ENCODE data around the gene STK31.

The STK31 gene

GRCh38 chr7:23687011-23687410, 23.0 kb upstream of the STK31 start:
- Histone ChIP-seq H3K27ac (ENCODE audit: low read depth, low read length) (no peak overlapping the region), H3K4me2 (ENCODE audit: low read length) (no peak overlapping the region), H3K36me3 (ENCODE audit: control insufficient read depth, low read length) (peaks cover 3% of the 10 kb centered on the region; the same call in 1 of the 2 replicates), H3K9me3 (ENCODE audit: control insufficient read depth, insufficient read depth, low read length) (no peaks in the 10 kb centered on the region), H3K9me2 (replicated peaks; ENCODE audit: control insufficient read depth, low read length) (no peaks in the 10 kb centered on the region), H3K27me3 (ENCODE audit: control insufficient read depth, low read length) (no peaks in the 10 kb centered on the region), H3K4me3 (ENCODE audit: low read length) (no peak overlapping the region), H3F3A (ENCODE audit: control insufficient read depth, insufficient read depth) (no peaks in the 10 kb centered on the region), H4K20me1 (ENCODE audit: control insufficient read depth, insufficient read depth, low read depth, low read length) (no peaks in the 10 kb centered on the region), H3K79me2 (ENCODE audit: control insufficient read depth, low read length) (no peaks in the 10 kb centered on the region), H3K4me1 (ENCODE audit: control insufficient read depth, low read length) (no peaks in the 10 kb centered on the region)
- TF ChIP-seq CTCF (IDR thresholded peaks at IDR 0.05; ENCODE audit: low read depth, low read length, poor library complexity, severe bottlenecking) (no peak), EZH2phosphoT487 (IDR thresholded peaks at IDR 0.05; ENCODE audit: borderline replicate concordance, low read length) (no peak)

DNA sequence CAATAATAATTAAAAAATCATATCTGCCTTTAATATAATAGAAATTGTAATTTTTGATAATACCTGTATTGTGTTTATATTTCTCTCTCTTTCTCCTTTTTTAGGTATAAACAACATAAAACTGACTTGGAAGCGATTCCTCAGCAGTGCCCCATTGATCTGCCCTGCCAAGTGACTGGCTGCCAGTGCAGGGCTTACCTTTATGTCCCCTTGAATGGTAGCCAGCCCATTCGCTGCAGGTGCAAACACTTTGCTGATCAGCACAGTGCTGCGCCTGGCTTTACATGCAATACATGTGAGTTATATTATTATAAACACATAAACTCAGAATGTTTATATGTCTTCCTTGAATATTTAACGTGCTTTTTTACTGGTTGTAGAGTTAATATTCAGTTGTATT, 20.9 kb upstream of the STK31 start:
- TF ChIP-seq EZH2phosphoT487 (IDR thresholded peaks at IDR 0.05; ENCODE audit: borderline replicate concordance, low read length) (no peak), CTCF (IDR thresholded peaks at IDR 0.05; ENCODE audit: low read depth, low read length, poor library complexity, severe bottlenecking) (no peak)
- no peaks in the 10 kb centered on the region for H3K9me2 ChIP-seq (replicated peaks; ENCODE audit: control insufficient read depth, low read length)
- peaks cover 7% of the 10 kb centered on the region for H3K36me3 ChIP-seq (ENCODE audit: control insufficient read depth, low read length)
- H3K9me3 ChIP-seq (ENCODE audit: control insufficient read depth, insufficient read depth, low read length), result no peaks in the 10 kb centered on the region
- no peaks in the 10 kb centered on the region for H3K79me2 ChIP-seq (ENCODE audit: control insufficient read depth, low read length)
- H3K4me1 ChIP-seq (ENCODE audit: control insufficient read depth, low read length), result no peaks in the 10 kb centered on the region
- no peak overlapping the region for H3K4me3 ChIP-seq (ENCODE audit: low read length)
- no peak overlapping the region for H3K27ac ChIP-seq (ENCODE audit: low read depth, low read length)
- H4K20me1 ChIP-seq (ENCODE audit: control insufficient read depth, insufficient read depth, low read depth, low read length), result no peaks in the 10 kb centered on the region
- no peaks in the 10 kb centered on the region for H3F3A ChIP-seq (ENCODE audit: control insufficient read depth, insufficient read depth)
- H3K27me3 ChIP-seq (ENCODE audit: control insufficient read depth, low read length), result no peaks in the 10 kb centered on the region
- no peak overlapping the region for H3K4me2 ChIP-seq (ENCODE audit: low read length)

GRCh38 chr7:23691320-23691719, 18.7 kb upstream of the STK31 start:
- Histone ChIP-seq H3K79me2 (ENCODE audit: control insufficient read depth, low read length) (no peaks in the 10 kb centered on the region), H3K4me2 (ENCODE audit: low read length) (no peak overlapping the region), H3K27me3 (ENCODE audit: control insufficient read depth, low read length) (no peaks in the 10 kb centered on the region), H4K20me1 (ENCODE audit: control insufficient read depth, insufficient read depth, low read depth, low read length) (no peaks in the 10 kb centered on the region), H3F3A (ENCODE audit: control insufficient read depth, insufficient read depth) (no peaks in the 10 kb centered on the region), H3K36me3 (ENCODE audit: control insufficient read depth, low read length) (peaks cover 7% of the 10 kb centered on the region), H3K4me1 (ENCODE audit: control insufficient read depth, low read length) (no peaks in the 10 kb centered on the region), H3K9me2 (replicated peaks; ENCODE audit: control insufficient read depth, low read length) (no peaks in the 10 kb centered on the region), H3K27ac (ENCODE audit: low read depth, low read length) (no peak overlapping the region), H3K4me3 (ENCODE audit: low read length) (no peak overlapping the region), H3K9me3 (ENCODE audit: control insufficient read depth, insufficient read depth, low read length) (no peaks in the 10 kb centered on the region)
- TF ChIP-seq CTCF (IDR thresholded peaks at IDR 0.05; ENCODE audit: low read depth, low read length, poor library complexity, severe bottlenecking), result no peak
- no peak for TF ChIP-seq EZH2phosphoT487 (IDR thresholded peaks at IDR 0.05; ENCODE audit: borderline replicate concordance, low read length)

- TF ChIP-seq CTCF (IDR thresholded peaks at IDR 0.05; ENCODE audit: low read depth, low read length, poor library complexity, severe bottlenecking), result no peak
- no peak for TF ChIP-seq EZH2phosphoT487 (IDR thresholded peaks at IDR 0.05; ENCODE audit: borderline replicate concordance, low read length)
- Histone ChIP-seq H3K79me2 (ENCODE audit: control insufficient read depth, low read length) (no peaks in the 10 kb centered on the region), H4K20me1 (ENCODE audit: control insufficient read depth, insufficient read depth, low read depth, low read length) (no peaks in the 10 kb centered on the region), H3K9me2 (replicated peaks; ENCODE audit: control insufficient read depth, low read length) (no peaks in the 10 kb centered on the region), H3K36me3 (ENCODE audit: control insufficient read depth, low read length) (peaks cover 7% of the 10 kb centered on the region), H3K4me2 (ENCODE audit: low read length) (no peak overlapping the region), H3K27me3 (ENCODE audit: control insufficient read depth, low read length) (no peaks in the 10 kb centered on the region), H3K9me3 (ENCODE audit: control insufficient read depth, insufficient read depth, low read length) (no peaks in the 10 kb centered on the region), H3K4me3 (ENCODE audit: low read length) (no peak overlapping the region), H3K27ac (ENCODE audit: low read depth, low read length) (no peak overlapping the region), H3F3A (ENCODE audit: control insufficient read depth, insufficient read depth) (no peaks in the 10 kb centered on the region), H3K4me1 (ENCODE audit: control insufficient read depth, low read length) (no peaks in the 10 kb centered on the region)
Measured at GRCh38 chr7:23693224-23693623, 16.8 kb upstream of the STK31 start.

All from DOHH2 (cell line).